ENCODE measurements around the gene NYNRIN. TPM values are rescaled to one million over a fixed set of nuclear protein-coding genes. Genes with fewer than 3 reads are reported as not detected.
"Not testable (repeated sequence)": the region's sequence is repeated elsewhere in the genome, so short reads cannot be mapped to it uniquely, and the experiment has no call there.

NYNRIN gene
- total RNA-seq, 1 donor from 2014 or later = 39.6 TPM

GRCh38 chr14:24381363-24382063 lies 17.3 kb upstream of the NYNRIN start:
- no peak for TF ChIP-seq CTCF (IDR thresholded peaks at IDR 0.05)
- H3K27me3 Mint-ChIP-seq (ENCODE audit: unreplicated experiment) = peaks cover 10% of the 10 kb centered on the region
- no peaks in the 10 kb centered on the region for H3K9me3 Mint-ChIP-seq (ENCODE audit: unreplicated experiment)
- H3K4me3 Mint-ChIP-seq (ENCODE audit: unreplicated experiment) = no peak overlapping the region
- no peak for DNase-seq (ENCODE audit: extremely low spot score, unreplicated experiment)
- peak overlapping the region; percentile 3 for H3K27ac Mint-ChIP-seq (ENCODE audit: unreplicated experiment)
- peaks cover 8% of the 10 kb centered on the region for H3K36me3 Mint-ChIP-seq (ENCODE audit: unreplicated experiment)
- peaks cover 8% of the 10 kb centered on the region for H3K4me1 Mint-ChIP-seq (ENCODE audit: unreplicated experiment)

- peaks cover 14% of the 10 kb centered on the region for H3K27me3 Mint-ChIP-seq (ENCODE audit: unreplicated experiment)
- H3K36me3 Mint-ChIP-seq (ENCODE audit: unreplicated experiment) = peaks cover 5% of the 10 kb centered on the region
- no peaks in the 10 kb centered on the region for H3K9me3 Mint-ChIP-seq (ENCODE audit: unreplicated experiment)
- no peak overlapping the region for H3K4me3 Mint-ChIP-seq (ENCODE audit: unreplicated experiment)
- DNase-seq (ENCODE audit: extremely low spot score, unreplicated experiment) = no peak
- TF ChIP-seq CTCF (IDR thresholded peaks at IDR 0.05) = no peak
- peaks cover 8% of the 10 kb centered on the region for H3K4me1 Mint-ChIP-seq (ENCODE audit: unreplicated experiment)
- no peak overlapping the region for H3K27ac Mint-ChIP-seq (ENCODE audit: unreplicated experiment)
Observed at GRCh38 chr14:24382064-24382371, 16.8 kb upstream of the NYNRIN start.

- H3K27me3 Mint-ChIP-seq (ENCODE audit: unreplicated experiment) = peaks cover 26% of the 10 kb centered on the region
Observed at GRCh38 chr14:24384169-24384568, 14.6 kb upstream of the NYNRIN start.

GRCh38 chr14:24385524-24385923 lies 13.3 kb upstream of the NYNRIN start:
- no peaks in the 10 kb centered on the region for H3K36me3 Mint-ChIP-seq (ENCODE audit: unreplicated experiment)
- H3K27me3 Mint-ChIP-seq (ENCODE audit: unreplicated experiment) = peaks cover 26% of the 10 kb centered on the region
- H3K4me1 Mint-ChIP-seq (ENCODE audit: unreplicated experiment) = peaks cover 11% of the 10 kb centered on the region
- no peak overlapping the region for H3K4me3 Mint-ChIP-seq (ENCODE audit: unreplicated experiment)
- no peak for DNase-seq (ENCODE audit: extremely low spot score, unreplicated experiment)
- TF ChIP-seq CTCF (IDR thresholded peaks at IDR 0.05) = no peak
- no peak overlapping the region for H3K27ac Mint-ChIP-seq (ENCODE audit: unreplicated experiment)
- no peaks in the 10 kb centered on the region for H3K9me3 Mint-ChIP-seq (ENCODE audit: unreplicated experiment)

More at GRCh38 chr14:24384169-24384568, 14.6 kb upstream of the NYNRIN start:
- no peak overlapping the region for H3K27ac Mint-ChIP-seq (ENCODE audit: unreplicated experiment)
- no peaks in the 10 kb centered on the region for H3K36me3 Mint-ChIP-seq (ENCODE audit: unreplicated experiment)
- DNase-seq (ENCODE audit: extremely low spot score, unreplicated experiment) = no peak
- H3K4me1 Mint-ChIP-seq (ENCODE audit: unreplicated experiment) = peaks cover 8% of the 10 kb centered on the region
- TF ChIP-seq CTCF (IDR thresholded peaks at IDR 0.05) = no peak
- H3K9me3 Mint-ChIP-seq (ENCODE audit: unreplicated experiment) = no peaks in the 10 kb centered on the region
- H3K4me3 Mint-ChIP-seq (ENCODE audit: unreplicated experiment) = no peak overlapping the region

- Mint-ChIP-seq H3K36me3 (ENCODE audit: unreplicated experiment) (no peaks in the 10 kb centered on the region), H3K27me3 (ENCODE audit: unreplicated experiment) (peaks cover 26% of the 10 kb centered on the region), H3K9me3 (ENCODE audit: unreplicated experiment) (no peaks in the 10 kb centered on the region), H3K4me3 (ENCODE audit: unreplicated experiment) (no peak overlapping the region), H3K27ac (ENCODE audit: unreplicated experiment) (no peak overlapping the region), H3K4me1 (ENCODE audit: unreplicated experiment) (peaks cover 12% of the 10 kb centered on the region)
- DNase-seq (ENCODE audit: extremely low spot score, unreplicated experiment) = no peak
- no peak for TF ChIP-seq CTCF (IDR thresholded peaks at IDR 0.05)
Observed at GRCh38 chr14:24387009-24387345, 11.8 kb upstream of the NYNRIN start.

GRCh38 chr14:24387579-24387978 lies 11.2 kb upstream of the NYNRIN start:
- not testable (repeated sequence) for H3K27ac Mint-ChIP-seq (ENCODE audit: unreplicated experiment); DNase-seq (ENCODE audit: extremely low spot score, unreplicated experiment); H3K9me3 Mint-ChIP-seq (ENCODE audit: unreplicated experiment); H3K36me3 Mint-ChIP-seq (ENCODE audit: unreplicated experiment); H3K4me3 Mint-ChIP-seq (ENCODE audit: unreplicated experiment)
- peaks cover 15% of the 10 kb centered on the region for H3K4me1 Mint-ChIP-seq (ENCODE audit: unreplicated experiment)
- peaks cover 26% of the 10 kb centered on the region for H3K27me3 Mint-ChIP-seq (ENCODE audit: unreplicated experiment)
